IPS-15b (cell line): ENCODE results near the gene GALNT9.

Experiments
- H3K27me3 ChIP-seq: one replicate; pipeline ENCODE4 v1.6.1; 2013; ENCODE audit warnings: low read length; ENCODE audit not compliant: control insufficient read depth, insufficient read depth
- H3K36me3 ChIP-seq: one replicate; pipeline ENCODE4 v1.6.1; 2013; ENCODE audit warnings: low read length; ENCODE audit not compliant: control insufficient read depth, insufficient read depth
- H3K4me1 ChIP-seq: one replicate; pipeline ENCODE4 v1.6.1; 2013; ENCODE audit warnings: mild to moderate bottlenecking, low read length; ENCODE audit not compliant: control insufficient read depth, insufficient read depth
- H3K4me3 ChIP-seq: one replicate; pipeline ENCODE4 v1.5.1; 2013; ENCODE audit warnings: low read depth, low read length
- H3K9ac ChIP-seq: one replicate; pipeline ENCODE4 v1.6.1; 2013; ENCODE audit warnings: low read depth, mild to moderate bottlenecking, low read length
- H3K9me3 ChIP-seq: one replicate; pipeline ENCODE4 v1.6.1; 2013; ENCODE audit warnings: mild to moderate bottlenecking, low read length; ENCODE audit not compliant: control insufficient read depth, insufficient read depth

GALNT9 gene

GRCh38 chr12:132264086-132265010 lies 65.0 kb downstream of the GALNT9 start:
- no peak overlapping the region for H3K4me3 ChIP-seq
- no peaks in the 10 kb centered on the region for H3K4me1 ChIP-seq
- H3K27me3 ChIP-seq = peaks cover 2% of the 10 kb centered on the region
- H3K9ac ChIP-seq = no peak overlapping the region
- no peaks in the 10 kb centered on the region for H3K9me3 ChIP-seq
- no peaks in the 10 kb centered on the region for H3K36me3 ChIP-seq

- Histone ChIP-seq H3K4me1 (no peaks in the 10 kb centered on the region), H3K9me3 (no peaks in the 10 kb centered on the region), H3K27me3 (peaks cover 2% of the 10 kb centered on the region), H3K36me3 (no peaks in the 10 kb centered on the region), H3K4me3 (no peak overlapping the region), H3K9ac (no peak overlapping the region)
Observed at GRCh38 chr12:132263451-132264049, 65.8 kb downstream of the GALNT9 start.

DNA sequence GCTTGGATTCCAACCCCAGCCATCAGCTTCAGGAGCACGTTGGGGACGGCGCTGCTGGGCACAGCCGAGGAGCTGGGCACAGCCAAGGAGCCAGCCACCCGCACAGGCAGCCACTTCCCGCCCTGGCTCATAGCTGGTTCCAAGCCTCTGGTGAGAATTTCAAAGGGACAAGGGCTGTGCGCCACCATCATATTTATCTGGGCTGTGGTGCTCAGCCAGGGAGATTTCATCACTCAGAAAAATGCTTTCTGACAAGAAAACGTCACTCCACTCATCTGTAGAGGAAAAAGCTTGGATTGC lies 66.4 kb downstream of the GALNT9 start:
- Histone ChIP-seq H3K27me3 (peaks cover 2% of the 10 kb centered on the region), H3K4me1 (no peaks in the 10 kb centered on the region), H3K9me3 (no peaks in the 10 kb centered on the region), H3K4me3 (no peak overlapping the region), H3K36me3 (no peaks in the 10 kb centered on the region), H3K9ac (no peak overlapping the region)

- H3K27me3 ChIP-seq = peaks cover 2% of the 10 kb centered on the region
- H3K4me3 ChIP-seq = no peak overlapping the region
- H3K36me3 ChIP-seq = no peaks in the 10 kb centered on the region
- no peaks in the 10 kb centered on the region for H3K4me1 ChIP-seq
- H3K9ac ChIP-seq = no peak overlapping the region
- H3K9me3 ChIP-seq = no peaks in the 10 kb centered on the region
Observed at GRCh38 chr12:132262256-132263060, 66.9 kb downstream of the GALNT9 start.

GRCh38 chr12:132261328-132262138 lies 67.9 kb downstream of the GALNT9 start:
- Histone ChIP-seq H3K36me3 (no peaks in the 10 kb centered on the region), H3K4me3 (no peak overlapping the region), H3K9ac (no peak overlapping the region), H3K4me1 (no peaks in the 10 kb centered on the region), H3K9me3 (no peaks in the 10 kb centered on the region), H3K27me3 (peaks cover 2% of the 10 kb centered on the region)

DNA sequence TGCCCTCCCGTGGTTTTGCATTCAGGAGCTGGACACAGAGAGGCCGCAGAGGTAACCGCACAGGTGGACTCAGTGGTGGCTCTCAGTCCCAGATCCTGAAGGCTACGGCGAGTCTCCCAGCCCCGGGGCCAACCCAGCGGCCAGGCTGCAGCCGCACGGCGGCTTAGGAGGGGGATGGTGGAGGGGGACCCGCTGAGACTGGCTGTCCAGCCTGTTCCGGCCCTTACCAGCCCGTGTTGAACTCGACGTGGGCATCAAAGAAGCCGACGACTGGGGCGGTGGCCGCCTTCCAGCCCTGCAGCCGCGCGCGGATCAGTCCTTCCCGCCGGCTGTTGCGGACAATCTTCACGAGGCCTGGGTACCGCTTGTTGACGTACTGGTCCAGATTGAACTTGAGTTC lies 68.7 kb downstream of the GALNT9 start:
- Histone ChIP-seq H3K27me3 (peaks cover 2% of the 10 kb centered on the region), H3K9me3 (no peaks in the 10 kb centered on the region), H3K36me3 (no peaks in the 10 kb centered on the region), H3K4me1 (no peaks in the 10 kb centered on the region), H3K4me3 (no peak overlapping the region), H3K9ac (no peak overlapping the region)

DNA sequence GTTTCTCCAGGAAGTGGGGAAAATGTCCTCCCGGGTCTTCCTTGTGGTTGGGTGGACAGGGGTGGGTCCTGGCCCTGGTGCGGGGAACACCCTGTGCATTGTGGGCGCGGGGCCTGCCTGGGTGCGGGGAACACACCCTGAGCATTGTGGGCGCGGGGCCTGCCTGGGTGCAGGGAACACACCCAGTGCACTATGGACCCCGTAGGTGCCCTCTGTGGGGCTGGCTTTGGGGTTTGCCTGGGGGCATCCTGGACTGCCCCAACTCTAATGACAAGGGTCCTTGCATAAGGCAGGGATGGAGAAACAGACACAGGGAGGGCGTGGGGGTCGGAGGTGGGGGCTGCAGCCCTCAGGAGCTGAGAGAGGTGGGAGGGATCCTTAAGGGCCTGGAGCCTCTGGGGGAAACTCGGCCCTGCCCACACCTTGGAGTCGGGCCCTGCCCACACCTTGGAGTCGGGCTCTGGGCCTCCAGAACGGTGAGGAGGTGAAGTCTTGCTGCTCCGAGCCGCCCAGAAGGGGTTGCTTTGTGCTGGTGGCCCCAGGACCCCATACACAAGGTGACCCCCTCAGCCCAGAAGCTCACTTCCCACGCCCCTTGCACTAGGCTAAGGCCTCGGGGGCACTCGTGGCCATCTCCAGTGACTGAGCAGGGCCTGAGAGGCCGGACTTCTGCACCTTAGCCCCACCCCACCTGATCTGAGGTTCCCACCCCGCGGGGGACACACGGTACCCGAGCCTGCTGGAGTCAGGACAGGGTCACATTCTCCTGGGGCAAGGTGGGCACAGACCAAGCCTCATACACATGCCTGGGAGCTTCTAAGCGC lies 69.3 kb downstream of the GALNT9 start:
- no peaks in the 10 kb centered on the region for H3K4me1 ChIP-seq
- H3K9me3 ChIP-seq = no peaks in the 10 kb centered on the region
- H3K4me3 ChIP-seq = no peak overlapping the region
- H3K36me3 ChIP-seq = no peaks in the 10 kb centered on the region
- no peak overlapping the region for H3K9ac ChIP-seq
- H3K27me3 ChIP-seq = peaks cover 2% of the 10 kb centered on the region

GRCh38 chr12:132259364-132259871 lies 70.0 kb downstream of the GALNT9 start:
- peaks cover 2% of the 10 kb centered on the region for H3K27me3 ChIP-seq
- H3K36me3 ChIP-seq = no peaks in the 10 kb centered on the region
- H3K4me1 ChIP-seq = no peaks in the 10 kb centered on the region
- H3K9me3 ChIP-seq = no peaks in the 10 kb centered on the region
- H3K9ac ChIP-seq = no peak overlapping the region
- H3K4me3 ChIP-seq = no peak overlapping the region

DNA sequence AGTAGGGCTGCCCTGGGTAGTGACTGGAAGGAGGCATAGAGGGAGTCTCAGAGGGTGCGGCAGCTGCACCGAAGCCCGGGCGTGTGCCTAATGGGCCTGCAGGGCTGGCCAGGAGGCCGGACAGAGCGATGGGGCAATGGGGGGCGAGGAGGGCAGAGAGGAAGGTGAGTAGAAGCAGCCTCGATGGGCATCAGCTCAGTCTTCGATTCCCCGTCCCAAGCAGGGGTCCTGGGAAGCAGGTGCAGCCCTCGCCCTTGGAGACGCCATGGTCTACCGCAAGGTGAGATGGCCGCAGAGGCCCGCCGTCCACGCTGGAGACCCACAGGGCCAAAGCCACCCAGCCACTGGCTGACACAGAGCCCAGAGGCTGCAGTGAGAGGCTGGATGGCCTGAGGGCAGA lies 70.8 kb downstream of the GALNT9 start:
- Histone ChIP-seq H3K4me3 (no peak overlapping the region), H3K4me1 (no peaks in the 10 kb centered on the region), H3K9me3 (no peaks in the 10 kb centered on the region), H3K27me3 (peaks cover 2% of the 10 kb centered on the region), H3K36me3 (no peaks in the 10 kb centered on the region), H3K9ac (no peak overlapping the region)

- Histone ChIP-seq H3K27me3 (peaks cover 2% of the 10 kb centered on the region), H3K9ac (no peak overlapping the region), H3K9me3 (no peaks in the 10 kb centered on the region), H3K36me3 (no peaks in the 10 kb centered on the region), H3K4me3 (no peak overlapping the region), H3K4me1 (no peaks in the 10 kb centered on the region)
Observed at GRCh38 chr12:132257955-132258490, 71.4 kb downstream of the GALNT9 start.
